Activated CD8-positive, alpha-beta memory T cell treated with anti-CD3 and anti-CD28 coated beads for 36 hours (primary cell): Measurements from ENCODE around the gene RAPGEF1. TPM values are rescaled to one million over a fixed set of nuclear protein-coding genes. Genes with fewer than 3 reads are reported as not detected.
"Not testable (repeated sequence)": the region's sequence is repeated elsewhere in the genome, so short reads cannot be mapped to it uniquely, and the experiment has no call there.

Experiments used
- CTCF ChIA-PET: fragments of 350-600 bp; sonication (Branson Sonifier 250); formaldehyde crosslinking; loops from one replicate; lab custom pipeline; 2021; ENCODE audit warnings: antibody characterized with exemption; lab: Charles Lee
- POLR2A ChIA-PET: fragments of 350-600 bp; sonication (Branson Sonifier 250); formaldehyde crosslinking; loops from one replicate; lab custom pipeline; 2021; ENCODE audit warnings: antibody characterized with exemption; lab: Charles Lee
- total RNA-seq, 2 experiments: library from RNA; stranded (reverse); gene quantifications; one replicate each; pipeline ENCODE4 v1.2.3, GENCODE V29; 2021

The RAPGEF1 gene
- total RNA-seq, 2 experiments from 2014 or later: 125 to 136 TPM

GRCh38 chr9:131755541-131756198, 15.8 kb upstream of the RAPGEF1 start:
- ChIA-PET CTCF (interaction anchor here (0.5 to 2.4 kb wide), 23 partner anchors 8 to 503 kb away, joined by 3 to 13 read pairs (median 3); partner anchors contain the start of gene RAPGEF1), POLR2A (interaction anchor here (0.7 kb wide), 1 partner anchor 252 kb away, joined by 4 read pairs; no protein-coding TSS in a partner anchor)

DNA sequence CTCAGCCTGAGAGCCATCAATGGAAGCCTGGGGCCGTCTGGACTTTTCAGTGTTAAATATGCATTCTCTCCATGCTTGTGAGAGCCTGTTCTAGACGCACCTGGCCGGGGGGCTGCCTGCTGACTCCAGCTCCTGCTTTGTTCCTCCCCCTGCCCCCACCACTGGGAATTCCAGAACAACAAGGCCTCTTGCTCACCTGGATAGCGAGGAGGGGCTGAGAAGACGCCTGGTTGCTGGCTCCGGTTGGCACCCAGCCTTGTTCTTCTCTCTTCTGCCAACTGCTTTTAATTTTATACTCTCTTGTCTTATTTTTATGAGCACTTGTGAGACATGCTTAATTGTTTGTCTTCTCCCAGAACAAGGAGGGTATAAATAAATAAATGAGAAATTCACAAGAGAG, 15.0 kb upstream of the RAPGEF1 start:
- POLR2A ChIA-PET: no interaction called here

GRCh38 chr9:131753751-131754150, 13.9 kb upstream of the RAPGEF1 start:
- POLR2A ChIA-PET, CTCF ChIA-PET: not testable (repeated sequence)

More for the DNA sequence above, 15.0 kb upstream of the RAPGEF1 start:
- CTCF ChIA-PET: interaction anchor here (0.5 to 1.2 kb wide), 13 partner anchors 9 to 504 kb away, joined by 3 to 6 read pairs (median 3); partner anchors contain the start of gene RAPGEF1

DNA sequence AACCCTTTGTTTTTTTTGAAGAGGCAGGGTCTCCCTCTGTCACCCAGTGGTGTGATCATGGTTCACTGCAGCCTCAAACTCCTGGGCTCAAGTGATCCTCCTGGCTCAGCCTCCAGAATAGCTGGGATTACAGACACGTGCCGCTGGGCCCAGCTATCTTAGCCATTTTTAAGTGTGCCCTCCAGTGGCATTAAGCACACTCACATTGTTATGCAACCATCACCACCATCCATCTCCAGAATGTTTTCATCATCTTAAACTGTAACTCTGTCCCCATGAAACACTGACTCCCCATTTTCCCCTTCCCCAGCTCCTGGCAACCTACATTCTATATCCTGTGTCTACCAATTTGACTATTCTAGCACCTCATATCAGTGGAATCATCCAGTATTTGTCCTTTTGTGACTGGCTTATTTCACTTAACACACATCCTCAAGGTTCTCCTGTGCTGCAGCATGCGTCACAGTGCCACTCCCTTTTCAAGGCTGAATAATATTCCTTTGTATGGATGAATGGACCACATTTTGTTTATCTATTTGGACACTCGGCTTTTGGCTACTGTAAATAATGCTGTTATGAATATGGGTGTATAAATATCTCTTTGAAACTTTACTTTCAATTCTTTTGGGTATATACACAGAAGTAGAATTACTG, 12.5 kb upstream of the RAPGEF1 start:
- CTCF ChIA-PET: interaction anchor here (0.6 to 1.7 kb wide), 2 partner anchors 11 to 161 kb away, joined by 3 to 7 read pairs; no protein-coding TSS in a partner anchor
- POLR2A ChIA-PET: no interaction called here

GRCh38 chr9:131748411-131748955, 8.6 kb upstream of the RAPGEF1 start:
- ChIA-PET CTCF (interaction anchor here (1.4 to 2.5 kb wide), 2 partner anchors 8 to 157 kb away, joined by 4 to 8 read pairs; no protein-coding TSS in a partner anchor), POLR2A (no interaction called here)

DNA sequence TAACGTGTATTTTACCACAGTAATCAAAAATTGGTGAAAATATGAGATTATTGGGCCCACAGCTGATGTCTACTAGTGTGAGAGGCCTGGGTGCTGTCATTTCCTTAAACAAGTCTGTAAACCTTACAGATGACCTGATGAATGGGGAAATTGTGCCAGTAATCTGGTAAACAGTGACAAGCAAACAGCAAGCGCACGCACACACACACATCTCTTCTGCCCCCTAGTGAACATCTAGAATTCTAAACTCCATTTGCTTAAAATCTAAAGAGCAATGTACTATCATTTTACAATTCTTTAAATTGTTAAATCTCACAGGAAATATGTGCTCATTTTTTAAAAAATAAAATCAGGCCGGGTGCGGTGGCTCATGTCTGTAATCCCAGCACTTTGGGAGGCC, 7.5 kb upstream of the RAPGEF1 start:
- POLR2A ChIA-PET: no interaction called here
- CTCF ChIA-PET: interaction anchor here (0.6 to 1.6 kb wide), 5 partner anchors 9 to 156 kb away, joined by 3 to 10 read pairs (median 5); no protein-coding TSS in a partner anchor

GRCh38 chr9:131745610-131746009, 5.7 kb upstream of the RAPGEF1 start:
- ChIA-PET POLR2A (no interaction called here), CTCF (interaction anchor here (1.0 to 3.7 kb wide), 3 partner anchors 10 to 154 kb away, joined by 3 to 25 read pairs (median 5); no protein-coding TSS in a partner anchor)

- ChIA-PET POLR2A (interaction anchor here (0.5 kb wide), 1 partner anchor 533 kb away, joined by 3 read pairs; no protein-coding TSS in a partner anchor), CTCF (interaction anchor here (0.9 to 3.7 kb wide), 6 partner anchors 11 to 155 kb away, joined by 3 to 25 read pairs (median 4); no protein-coding TSS in a partner anchor)
Observed at GRCh38 chr9:131744720-131745201, 4.9 kb upstream of the RAPGEF1 start.

DNA sequence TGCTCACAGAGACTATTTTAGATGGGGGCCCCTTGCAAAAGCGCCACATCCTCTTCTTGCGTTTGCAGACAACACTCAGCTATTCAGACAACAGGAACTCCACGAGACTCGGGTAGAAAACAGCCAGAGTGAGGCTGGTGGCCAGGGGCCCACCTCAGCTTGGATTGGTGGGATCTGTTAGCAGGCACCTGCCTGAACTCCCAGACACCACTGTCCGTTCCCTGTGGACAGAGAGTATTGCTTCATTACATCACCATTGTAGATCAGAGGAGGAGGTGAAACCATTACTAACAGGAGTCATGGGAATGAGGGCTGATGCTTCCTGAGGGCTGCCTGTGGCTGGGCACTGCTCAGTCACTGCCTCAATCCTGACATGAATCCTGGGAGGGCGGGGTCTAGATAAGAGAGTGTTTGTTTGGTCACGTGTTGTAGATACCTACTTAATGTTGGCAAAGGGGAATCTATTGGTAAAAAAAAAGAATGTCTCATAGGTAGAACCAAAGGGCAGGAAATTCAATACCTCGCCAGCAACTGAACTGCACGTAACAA, 4.4 kb upstream of the RAPGEF1 start:
- POLR2A ChIA-PET: no interaction called here

DNA sequence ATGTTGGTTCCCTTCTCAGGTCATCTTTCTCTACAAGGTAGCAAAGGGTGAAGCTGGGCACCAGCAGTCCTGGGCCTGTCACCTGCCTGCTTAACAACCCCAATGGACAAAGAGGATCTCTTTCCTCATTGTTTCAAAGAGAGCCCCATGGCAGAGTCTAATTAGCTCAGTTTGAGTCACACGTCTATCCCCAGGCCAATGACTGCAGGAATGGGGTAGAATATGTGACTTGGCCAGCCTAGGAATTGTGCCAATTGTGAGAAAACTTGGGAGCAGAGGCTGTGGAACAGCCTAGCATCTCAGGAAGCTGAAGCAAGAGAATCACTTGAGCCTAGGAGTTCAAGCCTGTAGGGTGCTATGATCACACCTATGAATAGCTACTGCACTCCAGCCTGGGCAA, 3.6 kb upstream of the RAPGEF1 start:
- ChIA-PET CTCF (interaction anchor here (0.7 to 3.7 kb wide), 8 partner anchors 11 to 370 kb away, joined by 3 to 25 read pairs (median 5); no protein-coding TSS in a partner anchor), POLR2A (no interaction called here)

More for the DNA sequence above, 4.4 kb upstream of the RAPGEF1 start:
- CTCF ChIA-PET: interaction anchor here (0.9 to 3.7 kb wide), 7 partner anchors 11 to 371 kb away, joined by 3 to 25 read pairs (median 6); no protein-coding TSS in a partner anchor

DNA sequence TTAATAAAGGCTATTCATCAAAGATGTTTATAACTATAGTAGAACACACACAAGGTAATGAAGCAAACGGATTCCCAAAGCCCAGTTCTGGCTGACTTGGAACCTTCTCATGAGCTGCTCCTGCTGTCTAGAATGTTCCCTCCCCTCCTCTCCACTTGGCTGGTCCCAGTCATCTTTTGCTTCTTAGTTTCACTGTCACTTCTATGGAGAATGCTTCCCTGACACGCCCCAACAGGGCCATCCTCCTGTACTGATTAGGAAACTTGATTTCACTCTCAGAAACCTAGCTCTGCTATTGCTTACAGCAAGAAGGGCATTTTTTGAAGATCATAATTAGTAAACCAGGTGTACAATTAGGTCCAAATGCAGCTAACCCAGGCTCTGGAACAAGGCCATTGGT, 3.2 kb upstream of the RAPGEF1 start:
- POLR2A ChIA-PET: no interaction called here
- CTCF ChIA-PET: interaction anchor here (0.7 to 3.7 kb wide), 8 partner anchors 11 to 370 kb away, joined by 3 to 25 read pairs (median 5); no protein-coding TSS in a partner anchor

GRCh38 chr9:131740898-131741297, 1.0 kb upstream of the RAPGEF1 start:
- CTCF ChIA-PET: interaction anchor here (0.7 to 3.9 kb wide), 33 partner anchors 8 to 249 kb away, joined by 3 to 35 read pairs (median 5); no protein-coding TSS in a partner anchor
- POLR2A ChIA-PET: interaction anchor here (0.8 kb wide), 1 partner anchor 43 kb away, joined by 5 read pairs; no protein-coding TSS in a partner anchor

DNA sequence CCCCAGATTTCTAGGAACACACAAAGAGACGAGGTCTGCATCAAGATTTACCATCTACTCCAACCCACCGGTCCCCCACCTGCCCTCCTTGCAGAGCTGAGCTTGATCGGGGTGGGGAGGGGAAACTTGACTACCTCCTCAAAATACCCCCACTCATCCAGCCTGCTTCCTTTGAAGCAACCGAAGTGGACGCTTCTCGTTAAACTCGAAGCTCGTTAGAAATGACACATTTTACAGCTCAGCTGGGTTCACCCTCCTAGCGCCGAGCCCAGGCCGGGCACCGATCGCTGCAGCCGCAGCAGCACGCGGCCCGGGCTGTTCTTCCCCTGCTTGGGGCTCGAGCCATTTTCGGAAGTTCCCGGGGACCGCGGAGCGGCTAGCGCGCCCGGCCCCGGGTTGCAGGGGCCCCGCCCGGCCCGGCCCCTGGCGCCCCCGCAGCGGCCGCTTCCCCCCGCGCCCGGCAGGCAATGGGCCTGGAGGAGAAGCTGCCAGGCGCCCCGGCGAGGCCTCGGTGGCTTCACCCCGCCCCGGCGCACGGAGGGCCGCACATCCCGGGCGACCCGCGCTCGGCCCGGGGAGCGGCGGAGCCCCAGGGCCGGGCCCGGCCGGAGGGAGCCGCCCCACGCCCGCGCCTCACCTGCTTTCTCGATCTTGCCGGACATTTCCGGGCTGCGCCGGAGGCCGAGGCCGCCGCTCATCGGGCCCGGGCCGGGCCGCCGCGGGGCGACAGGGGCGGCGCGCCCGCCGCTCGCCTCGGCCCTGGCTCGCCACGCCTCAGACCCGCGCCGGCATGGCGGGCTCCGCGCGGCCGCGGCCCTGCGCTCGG, 530 bp downstream of the RAPGEF1 start:
- ChIA-PET CTCF (interaction anchor here (0.6 to 3.9 kb wide), 21 partner anchors 8 to 239 kb away, joined by 3 to 35 read pairs (median 4); no protein-coding TSS in a partner anchor), POLR2A (interaction anchor here (0.6 to 1.7 kb wide), 9 partner anchors 10 to 114 kb away, joined by 3 to 14 read pairs (median 4); no protein-coding TSS in a partner anchor)

- ChIA-PET POLR2A (interaction anchor here (1.0 to 1.7 kb wide), 7 partner anchors 9 to 114 kb away, joined by 3 to 14 read pairs (median 4); no protein-coding TSS in a partner anchor), CTCF (interaction anchor here (0.8 to 3.9 kb wide), 13 partner anchors 7 to 159 kb away, joined by 3 to 35 read pairs (median 4); no protein-coding TSS in a partner anchor)
Observed at GRCh38 chr9:131738293-131739132, 1.4 kb downstream of the RAPGEF1 start.

DNA sequence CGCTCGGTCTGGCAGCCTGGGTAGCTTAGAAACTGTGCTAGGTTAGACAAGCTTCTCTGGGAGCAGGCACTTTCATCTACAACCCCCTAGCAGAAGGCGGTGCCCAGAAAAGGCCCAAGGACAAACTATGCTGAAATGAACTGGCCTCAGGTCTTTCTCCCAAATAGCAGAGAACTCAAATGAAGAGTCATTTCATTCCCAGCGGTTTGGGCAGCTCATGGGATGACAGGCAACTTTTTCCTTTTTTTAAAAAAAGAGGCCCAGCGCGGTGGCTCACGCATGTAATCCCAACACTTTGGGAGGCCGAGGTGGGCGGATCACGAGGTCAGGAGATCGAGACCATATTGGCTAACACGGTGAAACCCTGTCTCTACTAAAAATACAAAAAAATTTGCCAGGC, 2.5 kb downstream of the RAPGEF1 start:
- CTCF ChIA-PET: interaction anchor here (0.5 to 3.9 kb wide), 6 partner anchors 9 to 559 kb away, joined by 3 to 35 read pairs (median 6); no protein-coding TSS in a partner anchor
- POLR2A ChIA-PET: interaction anchor here (0.7 to 1.0 kb wide), 3 partner anchors 9 to 95 kb away, joined by 3 read pairs; no protein-coding TSS in a partner anchor

GRCh38 chr9:131736431-131736830, 3.4 kb downstream of the RAPGEF1 start:
- ChIA-PET POLR2A (interaction anchor here (0.9 to 1.0 kb wide), 3 partner anchors 9 to 94 kb away, joined by 3 to 4 read pairs (median 3); no protein-coding TSS in a partner anchor), CTCF (interaction anchor here (1.0 to 3.1 kb wide), 7 partner anchors 8 to 145 kb away, joined by 3 to 13 read pairs (median 4); no protein-coding TSS in a partner anchor)
